ENCODE results near the gene ZNF264.

GRCh38 chr19:57245066-57245465 is 53.8 kb downstream of the ZNF264 start:
- no peak for TF ChIP-seq CTCF (IDR thresholded peaks at IDR 0.05)
- no peak for TF ChIP-seq ZFX (IDR thresholded peaks at IDR 0.05; ENCODE audit: borderline replicate concordance)

Measured in 22Rv1 (cell line).